ENCODE results near the gene GCNT1.
"Not testable (repeated sequence)": the region's sequence is repeated elsewhere in the genome, so short reads cannot be mapped to it uniquely, and the experiment has no call there.

The GCNT1 gene

DNA sequence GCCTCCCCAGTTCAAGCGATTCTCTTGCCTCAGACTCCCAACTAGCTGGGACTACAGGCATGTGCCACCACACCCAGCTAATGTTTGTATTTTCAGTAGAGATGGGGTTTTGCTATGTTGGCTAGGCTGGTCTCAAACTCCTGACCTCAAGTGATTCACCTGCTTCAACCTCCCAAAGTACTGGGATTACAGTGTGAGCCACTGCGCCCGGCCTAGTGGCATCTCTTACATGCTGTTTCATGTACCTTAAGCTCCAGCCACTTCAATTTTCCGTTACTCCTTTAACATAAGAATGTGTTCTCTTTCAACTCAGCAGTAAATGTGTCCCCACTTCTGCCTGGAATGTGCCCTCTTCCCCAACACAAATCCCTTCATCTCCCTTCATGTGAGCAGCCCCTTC is 73.9 kb downstream of the GCNT1 start:
- DNase-seq = not testable (repeated sequence)

DNA sequence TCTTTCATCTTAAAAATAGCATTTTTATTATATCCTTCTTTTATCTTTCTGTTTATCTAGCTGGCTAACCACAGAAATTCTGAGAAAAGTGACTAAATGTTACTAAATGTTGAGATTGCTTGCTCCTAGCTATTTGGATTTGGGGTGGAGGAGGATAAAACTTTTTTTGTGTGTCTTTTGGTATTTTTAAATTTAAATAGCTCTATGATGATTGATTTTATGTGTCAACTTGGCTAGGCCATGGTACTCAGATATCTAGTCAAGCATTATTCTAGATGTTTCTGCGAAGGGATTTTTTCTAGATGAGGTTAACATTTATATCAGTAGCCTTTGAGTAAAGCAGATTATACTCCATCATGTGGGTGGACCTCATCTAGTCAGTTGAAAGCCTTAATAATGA is 75.0 kb downstream of the GCNT1 start:
- no peak for DNase-seq

DNA sequence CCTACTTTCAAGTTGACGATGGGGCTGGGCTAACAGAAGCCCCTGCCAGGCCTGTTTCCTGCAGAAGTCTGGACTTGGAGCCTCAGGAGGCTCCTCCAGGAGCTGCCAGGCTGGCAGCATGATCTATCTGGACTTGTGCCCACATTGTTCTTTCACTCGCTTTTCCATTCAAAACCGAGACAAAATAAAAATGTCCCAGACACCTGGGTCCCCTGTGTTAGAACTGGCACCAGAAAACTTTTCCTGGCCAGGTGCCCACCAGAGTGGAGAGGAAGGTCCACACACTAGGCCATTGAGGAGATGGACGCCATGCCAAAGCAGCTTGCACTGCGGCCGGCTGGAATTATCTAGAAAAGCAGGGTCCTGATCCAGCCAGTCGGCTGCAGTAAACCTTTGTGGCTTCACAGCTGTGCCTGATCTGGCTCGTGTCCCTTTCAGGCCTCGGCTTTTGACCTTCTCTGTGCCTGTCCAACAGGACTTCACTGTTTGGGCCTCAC is 78.2 kb downstream of the GCNT1 start:
- peak in 12 of 56 donors; percentile 3 to 87 (median 8) for DNase-seq

- DNase-seq = no peak
Observed at GRCh38 chr9:76539180-76539579, 80.2 kb downstream of the GCNT1 start.

DNA sequence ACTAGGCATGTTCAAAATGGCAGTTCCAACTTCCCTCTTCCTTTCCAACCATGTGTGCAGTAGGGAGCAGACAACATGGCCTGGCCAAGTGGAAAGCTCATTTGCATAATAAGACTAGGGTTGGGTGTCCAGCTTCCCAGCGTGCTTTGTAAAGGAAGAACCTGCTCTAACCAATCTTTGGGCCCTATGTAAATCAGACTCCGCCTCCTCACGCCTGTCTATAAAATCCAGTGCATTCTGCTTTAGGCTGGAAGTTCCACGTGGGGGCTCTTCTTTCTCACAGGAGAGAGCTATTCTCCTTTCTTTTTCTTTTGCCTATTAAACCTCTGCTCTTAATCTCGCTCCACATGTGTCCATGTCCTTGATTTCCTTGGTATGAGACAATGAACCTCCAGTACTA is 83.4 kb downstream of the GCNT1 start:
- DNase-seq = no peak

DNA sequence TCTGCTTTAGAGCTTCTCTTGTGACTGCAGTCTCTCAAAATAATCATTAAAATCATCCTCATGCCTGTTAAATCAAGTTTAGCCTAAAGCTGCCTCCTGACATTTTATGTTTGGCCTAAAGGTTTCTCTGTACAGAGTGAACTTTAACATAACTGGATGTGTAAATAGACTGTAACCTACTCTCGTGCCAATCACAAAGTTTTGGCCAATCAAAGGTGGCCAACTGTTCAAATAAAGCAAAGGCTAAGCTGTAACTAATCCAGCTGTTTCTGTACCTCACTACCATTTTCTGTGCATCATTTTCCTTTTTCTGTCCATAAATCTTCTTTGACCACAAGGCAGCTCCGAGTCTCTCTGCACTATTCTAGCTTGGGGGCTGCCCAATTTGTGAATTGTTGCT is 86.2 kb downstream of the GCNT1 start:
- no peak for DNase-seq

DNA sequence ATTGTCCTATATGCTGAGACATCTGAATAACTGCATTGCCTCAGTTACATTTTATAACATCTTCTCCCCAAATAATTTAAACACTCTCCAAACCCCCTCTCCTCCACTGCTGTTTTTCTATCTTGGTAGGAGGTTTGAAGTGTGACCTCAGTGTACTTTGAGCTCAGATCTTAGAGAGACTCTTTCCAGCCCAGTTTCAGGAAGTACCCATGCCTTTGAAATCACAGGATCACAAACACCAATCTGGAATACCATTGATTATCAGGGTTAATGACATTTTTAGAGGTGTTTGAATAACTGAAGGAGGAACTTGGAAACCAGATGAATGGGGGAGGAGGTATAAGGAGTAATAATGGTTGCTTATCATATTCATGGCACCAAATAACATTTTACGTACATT is 93.2 kb downstream of the GCNT1 start:
- DNase-seq = no peak

DNA sequence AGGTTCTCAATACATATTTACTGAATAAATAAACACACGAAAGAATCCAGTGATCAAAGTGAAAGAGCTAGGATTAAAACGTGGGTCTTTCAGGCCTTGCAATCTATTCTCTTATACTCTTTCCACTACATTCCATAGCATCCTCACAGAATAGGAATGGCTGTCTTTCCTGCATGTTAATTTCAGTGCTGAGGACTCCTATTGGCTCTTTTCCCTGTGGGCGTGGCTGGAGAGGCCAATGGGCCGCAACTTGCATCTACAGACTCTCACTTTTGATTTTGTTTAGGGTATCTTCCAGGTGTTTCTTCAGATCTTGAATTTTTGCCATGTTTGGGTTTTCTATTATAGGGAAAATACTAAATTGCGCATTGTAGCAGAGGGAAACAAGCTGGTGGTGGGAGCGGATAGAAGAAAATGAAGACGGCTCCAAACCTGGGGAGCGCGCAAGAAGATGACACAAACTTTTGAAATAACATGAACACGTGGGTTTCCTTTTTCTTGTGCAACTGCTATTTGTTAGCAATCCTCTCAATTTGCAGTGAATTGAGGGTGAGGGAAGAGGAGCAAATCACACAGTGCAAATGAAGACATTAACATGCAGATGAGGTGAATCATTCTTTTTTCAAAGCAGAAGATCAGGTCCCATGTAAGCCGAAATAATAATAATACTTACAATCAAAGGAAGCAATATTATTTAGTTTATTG is 93.9 kb downstream of the GCNT1 start:
- no peak for DNase-seq

DNA sequence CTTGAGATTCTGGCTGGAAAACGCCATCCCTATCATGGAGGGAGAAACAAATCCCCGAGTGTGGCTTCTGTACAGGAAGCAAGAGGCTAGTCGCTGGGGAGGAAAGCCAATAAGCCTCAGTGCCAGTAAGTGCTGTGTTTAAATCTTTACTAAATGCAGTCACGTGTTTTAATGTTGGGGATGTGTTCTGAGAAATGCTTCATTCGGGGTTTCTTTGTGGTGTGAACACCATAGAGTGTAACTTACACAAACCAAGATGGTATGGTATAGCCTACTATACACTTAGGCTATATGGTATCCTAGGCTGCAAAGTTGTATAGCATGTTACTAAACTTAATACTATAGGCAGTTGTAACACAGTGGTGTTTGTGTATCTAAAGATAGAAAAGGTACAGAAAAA is 94.7 kb downstream of the GCNT1 start:
- DNase-seq = no peak

Data from amygdala (tissue), 56 donors.